HG03159 (cell line): ENCODE data around the gene BEAN1.
A peak's percentile ranks its signal among the peaks of the same experiment; 100 is the strongest.
"Not testable (repeated sequence)": the region's sequence is repeated elsewhere in the genome, so short reads cannot be mapped to it uniquely, and the experiment has no call there.

ENCODE experiments used
- ATAC-seq: cut with Tn5 transposase; IDR thresholded peaks from one replicate; pipeline ENCODE4 v1.9.1; 2021; ENCODE audit warnings: mild to moderate bottlenecking, moderate library complexity; ENCODE audit not compliant: unreplicated experiment

Gene BEAN1

DNA sequence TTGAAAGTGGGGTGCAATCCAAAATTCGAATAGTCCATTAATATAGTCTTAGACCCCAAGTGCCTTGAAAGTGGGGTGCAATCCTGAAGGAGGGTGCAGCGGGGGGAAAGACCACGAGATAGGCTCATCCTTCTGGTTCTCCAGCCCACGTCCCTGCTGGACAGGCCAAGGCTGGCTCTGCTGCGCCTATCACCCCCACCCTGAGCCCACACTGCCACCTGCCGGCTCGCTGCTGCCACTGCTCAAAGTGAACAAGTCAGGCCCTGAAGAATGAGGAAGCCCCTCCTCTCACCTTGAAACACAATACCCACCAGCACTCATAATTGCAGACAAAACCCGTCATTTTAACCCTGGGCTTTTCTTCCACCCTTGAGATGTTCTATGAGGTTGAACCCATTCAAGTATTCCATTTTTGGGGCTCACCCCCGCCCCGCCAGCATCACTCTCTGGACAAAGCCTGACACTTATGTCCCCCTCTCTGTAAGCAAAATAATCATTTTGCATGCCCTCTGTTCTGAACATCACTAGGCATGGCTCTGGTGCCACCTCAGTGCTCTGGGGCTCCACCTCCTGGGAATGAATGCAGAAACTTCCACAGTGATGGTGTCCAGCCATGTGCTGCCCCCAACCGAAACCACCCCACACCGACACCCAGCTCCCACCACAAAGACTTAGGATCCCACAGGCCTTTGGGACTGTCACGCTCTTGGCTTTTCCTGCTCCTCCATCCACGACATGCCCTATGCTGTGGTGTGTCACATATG, 56.8 kb downstream of the BEAN1 start:
- ATAC-seq = peak; percentile 69

DNA sequence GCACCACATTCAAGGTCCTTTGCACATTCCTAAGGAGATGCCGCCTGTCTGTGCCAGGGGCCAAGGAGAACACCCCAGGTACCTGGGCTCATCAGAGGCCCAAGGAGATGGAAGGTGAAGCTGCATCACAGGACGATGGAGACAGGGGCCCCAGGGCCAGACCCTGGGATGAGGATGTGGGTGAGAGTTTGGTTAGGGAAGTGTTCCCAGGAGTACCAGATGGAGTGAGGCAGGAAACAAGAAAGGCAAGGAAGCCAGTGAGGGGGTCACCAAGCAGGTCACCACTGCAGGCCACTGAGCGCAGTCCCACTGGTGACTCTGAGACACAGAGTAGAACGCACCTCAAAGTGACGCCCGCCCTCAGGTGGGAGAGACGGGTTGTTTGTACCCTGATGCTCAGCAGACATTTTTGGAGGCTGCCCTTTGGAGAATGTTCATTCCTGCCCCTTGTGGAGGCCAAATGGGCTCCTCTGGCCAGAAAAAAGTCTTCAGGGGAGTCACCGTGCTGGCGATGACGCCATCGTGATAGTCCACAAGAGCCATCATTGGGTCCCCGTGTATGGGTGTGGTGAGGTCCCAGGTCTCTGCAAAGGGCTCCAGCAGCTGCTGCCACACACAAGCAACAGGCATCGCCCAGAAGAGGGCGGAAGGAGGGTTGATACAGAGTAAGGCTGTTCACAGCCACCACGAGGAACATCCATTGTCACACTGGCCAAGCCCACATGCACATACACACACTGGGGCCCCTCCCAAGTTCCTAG, 57.5 kb downstream of the BEAN1 start:
- no peak for ATAC-seq

GRCh38 chr16:66485376-66485775, 58.3 kb downstream of the BEAN1 start:
- ATAC-seq = no peak

- no peak for ATAC-seq
Measured at GRCh38 chr16:66486199-66486772, 59.2 kb downstream of the BEAN1 start.

- ATAC-seq = no peak
Measured at GRCh38 chr16:66486773-66487579, 59.9 kb downstream of the BEAN1 start.

- ATAC-seq = no peak
Measured at GRCh38 chr16:66487580-66488275, 60.6 kb downstream of the BEAN1 start.

DNA sequence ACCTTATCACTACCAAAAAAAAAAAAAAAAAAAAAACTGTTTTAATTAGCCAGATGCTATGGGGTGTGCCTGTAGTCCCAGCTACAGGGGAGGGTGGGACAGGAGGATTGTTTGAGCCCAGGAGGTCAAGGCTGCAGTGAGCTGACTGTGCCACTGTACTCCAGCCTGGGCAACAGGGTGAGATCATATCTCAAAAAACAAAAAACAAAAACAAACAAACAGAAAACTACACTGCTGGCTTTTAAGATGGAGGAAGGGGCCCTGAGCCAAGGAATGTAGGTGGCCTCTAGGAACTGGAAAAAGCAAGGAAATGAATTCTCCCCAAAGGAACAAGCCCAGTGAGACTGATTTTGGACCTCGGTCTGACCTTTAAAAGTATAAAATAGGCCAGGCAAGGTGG, 61.4 kb downstream of the BEAN1 start:
- ATAC-seq = no peak

- no peak for ATAC-seq
Measured at GRCh38 chr16:66489385-66489784, 62.3 kb downstream of the BEAN1 start.

DNA sequence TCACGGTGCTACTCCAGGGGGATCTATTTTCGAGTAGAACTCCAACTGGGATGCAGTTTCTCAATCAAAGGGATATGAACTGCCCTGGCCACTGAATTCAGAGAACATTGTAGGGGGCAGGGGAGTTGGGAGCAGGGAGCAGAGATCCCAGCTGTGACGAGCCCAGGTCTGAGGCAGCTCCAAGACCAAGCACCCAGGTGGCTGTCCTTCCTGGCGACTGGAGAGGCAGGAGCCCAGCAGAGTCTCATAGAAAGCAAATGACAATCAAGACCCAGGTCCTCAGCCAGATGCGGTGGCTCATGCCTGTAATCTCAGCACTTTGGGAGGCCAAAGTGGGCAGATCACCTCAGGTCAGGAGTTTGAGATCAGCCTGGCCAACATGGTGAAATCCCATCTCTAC, 62.7 kb downstream of the BEAN1 start:
- no peak for ATAC-seq

DNA sequence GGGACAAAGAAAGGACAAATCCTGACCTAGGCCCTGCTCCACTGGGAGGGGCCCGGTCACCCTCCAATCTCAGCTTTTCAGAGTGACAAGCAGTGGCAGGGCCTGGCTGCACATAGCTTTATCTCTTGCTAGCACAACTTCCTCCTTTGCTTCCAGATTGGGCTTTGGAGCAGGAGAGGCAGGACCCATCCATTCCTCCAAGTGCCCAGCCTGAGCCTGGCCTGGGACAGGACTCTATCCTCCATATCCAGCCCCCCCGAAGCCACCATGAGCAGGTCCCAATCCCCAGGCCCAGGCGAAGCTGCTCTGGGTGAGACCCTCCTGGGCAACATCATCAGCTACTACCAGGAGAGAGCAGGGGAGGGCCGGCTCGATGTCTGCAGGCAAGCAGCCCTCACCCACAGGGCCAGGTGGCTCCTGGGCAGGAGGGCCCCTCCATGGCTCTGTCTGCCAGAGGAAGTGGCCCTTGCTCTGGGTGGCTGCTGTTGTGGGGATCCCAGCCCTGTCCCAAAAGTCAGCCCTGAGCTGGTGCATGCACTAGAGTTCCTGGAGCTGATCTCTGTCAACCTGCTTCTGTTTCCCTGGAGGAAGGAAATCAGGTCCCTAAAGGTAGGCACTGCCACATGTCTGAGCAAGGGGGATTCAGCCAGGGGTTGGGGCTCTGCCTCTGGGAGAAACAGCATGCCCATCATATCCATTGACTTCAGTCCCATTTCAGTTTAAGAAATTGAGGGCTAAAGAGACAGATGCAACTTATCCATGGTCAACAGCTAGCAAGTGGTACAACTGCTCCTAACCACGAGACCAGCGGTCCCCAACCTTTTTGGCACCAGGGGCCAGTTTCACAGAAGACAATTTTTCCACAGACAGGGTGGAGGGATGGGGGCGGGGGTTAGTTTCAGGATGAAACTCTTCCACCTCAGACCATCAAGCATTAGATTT, 64.0 kb downstream of the BEAN1 start:
- no peak for ATAC-seq

DNA sequence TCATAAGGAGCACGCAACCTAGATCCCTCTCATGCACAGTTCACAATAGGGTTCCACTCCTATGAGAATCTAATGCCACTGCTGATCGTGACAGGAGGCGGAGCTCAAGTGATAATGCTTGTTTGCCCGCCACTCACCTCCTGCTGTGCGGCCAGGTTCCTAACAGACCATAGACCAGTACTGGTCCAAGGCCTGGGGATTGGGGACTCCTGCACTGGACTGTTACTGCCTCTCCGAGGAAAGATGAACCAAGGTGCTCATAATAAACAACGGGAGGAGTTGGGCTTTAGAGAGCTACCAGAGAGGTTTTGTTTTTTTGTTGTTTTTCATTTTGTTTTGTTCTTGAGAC, 64.6 kb downstream of the BEAN1 start:
- no peak for ATAC-seq

DNA sequence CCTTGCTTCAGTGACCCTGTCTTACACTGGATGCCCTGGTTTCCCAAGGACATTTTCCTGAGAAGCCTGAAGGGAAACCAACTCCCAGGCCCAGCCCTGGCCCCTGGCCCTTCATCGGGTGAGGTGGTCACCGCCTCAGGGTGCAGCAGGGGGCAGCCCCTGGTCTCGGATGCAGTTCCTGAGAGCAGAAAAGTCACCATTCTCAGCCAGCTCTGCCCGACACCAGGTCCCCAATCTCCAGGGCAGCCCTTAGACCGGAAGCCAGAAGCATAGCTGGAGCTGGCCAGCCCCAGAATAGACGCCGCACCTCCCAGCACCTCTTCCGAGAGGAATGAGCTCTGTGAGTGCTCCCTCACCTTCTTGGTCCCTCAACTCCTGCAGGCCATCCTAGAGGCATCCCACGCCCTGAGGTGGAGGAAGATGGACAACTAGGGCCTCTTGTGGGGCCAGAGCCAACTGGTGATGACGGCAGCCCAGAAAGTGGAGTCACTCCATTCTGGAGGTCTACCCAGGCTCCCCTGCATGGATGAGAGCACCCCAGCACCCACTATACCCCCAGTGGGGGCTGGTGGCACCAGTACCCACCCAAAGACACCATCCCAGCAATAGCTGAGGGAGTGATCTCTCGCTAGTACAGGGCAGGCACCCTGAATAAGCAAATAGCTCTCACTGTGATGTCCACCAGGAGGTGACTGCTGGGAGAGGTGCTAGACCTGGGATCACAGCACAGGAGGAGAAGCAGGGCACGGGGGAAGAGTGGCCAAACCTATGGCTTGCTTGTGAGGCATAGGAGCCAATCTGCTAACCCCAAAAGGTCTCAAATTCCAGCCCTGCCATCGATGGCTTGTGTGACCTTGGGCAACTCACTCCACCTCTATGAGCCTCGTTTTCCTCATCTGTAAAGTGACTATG, 66.7 kb downstream of the BEAN1 start:
- no peak for ATAC-seq

GRCh38 chr16:66494916-66495315, 67.8 kb downstream of the BEAN1 start:
- no peak for ATAC-seq

- no peak for ATAC-seq
Measured at GRCh38 chr16:66495440-66495839, 68.3 kb downstream of the BEAN1 start.

DNA sequence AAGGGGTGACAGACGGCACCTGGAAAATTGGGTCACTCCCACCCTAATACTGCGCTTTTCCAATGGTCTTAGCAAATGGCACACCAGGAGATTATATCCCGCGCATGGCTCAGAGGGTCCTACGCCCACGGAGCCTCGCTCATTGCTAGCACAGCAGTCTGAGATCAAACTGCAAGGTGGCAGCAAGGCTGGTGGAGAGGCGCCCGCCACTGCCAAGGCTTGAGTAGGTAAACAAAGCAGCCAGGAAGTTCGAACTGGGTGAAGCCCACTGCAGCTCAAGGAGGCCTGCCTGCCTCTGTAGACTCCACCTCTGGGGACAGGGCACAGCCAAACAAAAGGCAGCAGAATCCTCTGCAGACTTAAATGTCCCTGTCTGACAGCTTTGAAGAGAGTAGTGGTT, 69.1 kb downstream of the BEAN1 start:
- ATAC-seq = not testable (repeated sequence)

DNA sequence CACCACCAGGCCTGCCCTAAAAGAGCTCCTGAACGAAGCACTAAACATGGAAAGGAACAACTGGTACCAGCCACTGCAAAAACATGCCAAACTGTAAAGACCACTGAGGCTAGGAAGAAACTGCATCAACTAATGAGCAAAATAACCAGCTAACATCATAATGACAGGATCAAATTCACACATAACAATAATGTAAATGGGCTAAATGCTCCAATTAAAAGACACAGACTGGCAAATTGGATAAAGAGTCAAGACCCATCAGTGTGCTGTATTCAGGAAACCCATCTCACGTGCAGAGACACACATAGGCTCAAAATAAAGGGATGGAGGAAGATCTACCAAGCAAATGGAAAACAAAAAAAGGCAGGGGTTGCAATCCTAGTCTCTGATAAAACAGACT, 70.8 kb downstream of the BEAN1 start:
- ATAC-seq = not testable (repeated sequence)

DNA sequence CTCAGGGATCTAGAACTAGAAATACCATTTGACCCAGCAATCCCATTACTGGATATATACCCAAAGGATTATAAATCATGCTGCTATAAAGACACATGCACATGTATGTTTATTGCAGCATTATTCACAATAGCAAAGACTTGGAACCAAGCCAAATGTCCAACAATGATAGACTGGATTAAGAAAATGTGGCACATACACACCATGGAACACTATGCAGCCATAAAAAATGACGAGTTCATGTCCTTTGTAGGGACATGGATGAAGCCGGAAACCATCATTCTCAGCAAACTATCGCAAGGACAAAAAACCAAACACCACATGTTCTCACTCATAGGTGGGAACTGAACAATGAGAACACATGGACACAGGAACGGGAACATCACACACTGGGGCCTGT, 74.5 kb downstream of the BEAN1 start:
- not testable (repeated sequence) for ATAC-seq
